TTC549 (cell line): Measurements from ENCODE around the gene SYPL2.
"Not testable (repeated sequence)": the region's sequence is repeated elsewhere in the genome, so short reads cannot be mapped to it uniquely, and the experiment has no call there.

Experiments used
- FAIRE-seq: peaks from 2 replicates; lab custom pipeline; 2012; peaks lifted over from hg19 to GRCh38; lab: Jason Lieb, UNC

The SYPL2 gene

GRCh38 chr1:109466452-109467300 lies at the start of gene SYPL2:
Gene SYPL2 (plus strand): TSS chr1:109466546. CDS start chr1:109466844, 298 bp downstream.
- FAIRE-seq, result no peak

- FAIRE-seq, result no peak
Observed at GRCh38 chr1:109423498-109423897, 42.8 kb upstream of the SYPL2 start.

- no peak for FAIRE-seq
Observed at GRCh38 chr1:109425391-109426280, 40.7 kb upstream of the SYPL2 start.

- FAIRE-seq, result peak; percentile 78
Observed at GRCh38 chr1:109426281-109427170, 39.8 kb upstream of the SYPL2 start, which contains the start of gene PSMA5. Gene PSMA5 (minus strand): TSS chr1:109426448. CDS start chr1:109426330, 118 bp downstream.

GRCh38 chr1:109427171-109427467 lies 39.2 kb upstream of the SYPL2 start:
- no peak for FAIRE-seq

GRCh38 chr1:109432336-109432735 lies 34.0 kb upstream of the SYPL2 start:
- no peak for FAIRE-seq

GRCh38 chr1:109433322-109433721 lies 33.0 kb upstream of the SYPL2 start:
- no peak for FAIRE-seq

- FAIRE-seq, result no peak
Observed at GRCh38 chr1:109434484-109434883, 31.9 kb upstream of the SYPL2 start.

- FAIRE-seq, result no peak
Observed at GRCh38 chr1:109438798-109439297, 27.5 kb upstream of the SYPL2 start.

- no peak for FAIRE-seq
Observed at GRCh38 chr1:109441069-109441468, 25.3 kb upstream of the SYPL2 start.

- no peak for FAIRE-seq
Observed at GRCh38 chr1:109443476-109443875, 22.9 kb upstream of the SYPL2 start.

GRCh38 chr1:109444346-109444745 lies 22.0 kb upstream of the SYPL2 start:
- no peak for FAIRE-seq

- FAIRE-seq, result not testable (repeated sequence)
Observed at GRCh38 chr1:109445949-109446695, 20.2 kb upstream of the SYPL2 start.

- FAIRE-seq, result no peak
Observed at GRCh38 chr1:109447524-109447923, 18.8 kb upstream of the SYPL2 start.

- no peak for FAIRE-seq
Observed at GRCh38 chr1:109454497-109455133, 11.7 kb upstream of the SYPL2 start.

- FAIRE-seq, result no peak
Observed at GRCh38 chr1:109457819-109458218, 8.5 kb upstream of the SYPL2 start.

GRCh38 chr1:109466125-109466451 lies 258 bp upstream of the SYPL2 start:
- no peak for FAIRE-seq

GRCh38 chr1:109467301-109467777 lies 993 bp downstream of the SYPL2 start:
- FAIRE-seq, result no peak

GRCh38 chr1:109468061-109468460 lies 1.7 kb downstream of the SYPL2 start:
- FAIRE-seq, result no peak

GRCh38 chr1:109468903-109469302 lies 2.6 kb downstream of the SYPL2 start:
- no peak for FAIRE-seq

- no peak for FAIRE-seq
Observed at GRCh38 chr1:109470245-109470644, 3.9 kb downstream of the SYPL2 start.
